ENCODE data around the gene HOXC12.
A peak's percentile ranks its signal among the peaks of the same experiment; 100 is the strongest.

HOXC12 gene

DNA sequence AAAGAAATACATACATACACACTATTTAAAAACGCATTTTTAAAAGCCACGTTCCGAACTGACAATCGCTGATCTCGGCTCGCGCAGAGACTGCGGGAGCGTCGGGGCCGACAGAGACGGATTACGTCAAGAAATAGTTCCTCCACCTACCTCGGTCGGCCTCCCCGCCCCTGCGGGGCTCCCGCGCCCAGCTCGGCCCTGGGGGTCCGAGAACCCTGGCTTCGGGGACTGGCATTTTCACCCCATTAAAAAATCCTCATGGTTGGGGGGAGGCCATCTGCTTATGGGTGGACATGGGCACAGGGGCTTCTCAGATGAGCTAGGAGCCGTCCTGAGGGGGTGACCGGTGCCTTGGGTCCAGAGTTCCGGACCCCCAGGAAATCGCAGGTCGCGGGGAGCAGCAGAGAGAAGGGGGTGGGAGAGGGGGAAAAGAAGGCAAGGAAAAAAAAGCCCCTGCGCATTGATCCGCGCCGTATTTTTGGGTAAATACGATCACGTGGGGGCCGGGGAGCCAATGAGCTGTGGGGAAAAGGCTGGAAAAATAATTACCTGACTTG is 44.9 kb downstream of the HOXC12 start (continued):
- TF ChIP-seq YY2 (tag by site-specific recombination; IDR thresholded peaks at IDR 0.05) (no peak), ZNF670 (tag by site-specific recombination; IDR thresholded peaks at IDR 0.05; ENCODE audit: low read depth) (no peak), ZBTB17 (tag by site-specific recombination; IDR thresholded peaks at IDR 0.05) (peak; percentile 73), WT1 (tag by site-specific recombination; IDR thresholded peaks at IDR 0.05) (peak; percentile 21), KLF9 (tag by site-specific recombination; IDR thresholded peaks at IDR 0.05; ENCODE audit: low read depth) (peak; percentile 30; the same call in 1 of the 2 replicates), ZNF169 (tag by site-specific recombination; IDR thresholded peaks at IDR 0.05) (no peak), ZBTB48 (tag by site-specific recombination; IDR thresholded peaks at IDR 0.05) (peak; percentile 43; the same call in 1 of the 2 replicates), SETDB1 (IDR thresholded peaks at IDR 0.05; ENCODE audit: insufficient read length, low read length) (no peak), ZNF514 (tag by site-specific recombination; IDR thresholded peaks at IDR 0.05) (no peak), ZNF510 (tag by site-specific recombination; IDR thresholded peaks at IDR 0.05; ENCODE audit: insufficient replicate concordance) (no peak), ZEB2 (tag by site-specific recombination; IDR thresholded peaks at IDR 0.05) (peak; percentile 71), ZNF560 (tag by site-specific recombination; IDR thresholded peaks at IDR 0.05; ENCODE audit: borderline replicate concordance) (no peak), ZNF624 (tag by site-specific recombination; IDR thresholded peaks at IDR 0.05) (no peak), OVOL3 (tag by site-specific recombination; IDR thresholded peaks at IDR 0.05) (no peak), HOXA7 (CRISPR knock-in tag; IDR thresholded peaks at IDR 0.05; ENCODE audit: borderline replicate concordance) (no peak), SP2 (tag by site-specific recombination; IDR thresholded peaks at IDR 0.05) (peak; percentile 50), ZNF335 (tag by site-specific recombination; conservative IDR thresholded peaks at IDR 0.05) (no peak; the same call in 1 of the 2 replicates), ZNF211 (tag by site-specific recombination; IDR thresholded peaks at IDR 0.05; ENCODE audit: low read depth) (no peak), BCL11A (tag by site-specific recombination; IDR thresholded peaks at IDR 0.05; ENCODE audit: low read depth) (peak; percentile 68; the same call in 1 of the 2 replicates), ZBTB1 (tag by site-specific recombination; IDR thresholded peaks at IDR 0.05) (no peak)
- TF ChIP-seq, protein P1, sequence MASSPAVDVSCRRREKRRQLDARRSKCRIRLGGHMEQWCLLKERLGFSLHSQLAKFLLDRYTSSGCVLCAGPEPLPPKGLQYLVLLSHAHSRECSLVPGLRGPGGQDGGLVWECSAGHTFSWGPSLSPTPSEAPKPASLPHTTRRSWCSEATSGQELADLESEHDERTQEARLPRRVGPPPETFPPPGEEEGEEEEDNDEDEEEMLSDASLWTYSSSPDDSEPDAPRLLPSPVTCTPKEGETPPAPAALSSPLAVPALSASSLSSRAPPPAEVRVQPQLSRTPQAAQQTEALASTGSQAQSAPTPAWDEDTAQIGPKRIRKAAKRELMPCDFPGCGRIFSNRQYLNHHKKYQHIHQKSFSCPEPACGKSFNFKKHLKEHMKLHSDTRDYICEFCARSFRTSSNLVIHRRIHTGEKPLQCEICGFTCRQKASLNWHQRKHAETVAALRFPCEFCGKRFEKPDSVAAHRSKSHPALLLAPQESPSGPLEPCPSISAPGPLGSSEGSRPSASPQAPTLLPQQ (tag by site-specific recombination; IDR thresholded peaks at IDR 0.05), result no peak
- TF ChIP-seq, protein P2, sequence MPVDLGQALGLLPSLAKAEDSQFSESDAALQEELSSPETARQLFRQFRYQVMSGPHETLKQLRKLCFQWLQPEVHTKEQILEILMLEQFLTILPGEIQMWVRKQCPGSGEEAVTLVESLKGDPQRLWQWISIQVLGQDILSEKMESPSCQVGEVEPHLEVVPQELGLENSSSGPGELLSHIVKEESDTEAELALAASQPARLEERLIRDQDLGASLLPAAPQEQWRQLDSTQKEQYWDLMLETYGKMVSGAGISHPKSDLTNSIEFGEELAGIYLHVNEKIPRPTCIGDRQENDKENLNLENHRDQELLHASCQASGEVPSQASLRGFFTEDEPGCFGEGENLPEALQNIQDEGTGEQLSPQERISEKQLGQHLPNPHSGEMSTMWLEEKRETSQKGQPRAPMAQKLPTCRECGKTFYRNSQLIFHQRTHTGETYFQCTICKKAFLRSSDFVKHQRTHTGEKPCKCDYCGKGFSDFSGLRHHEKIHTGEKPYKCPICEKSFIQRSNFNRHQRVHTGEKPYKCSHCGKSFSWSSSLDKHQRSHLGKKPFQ (tag by site-specific recombination; IDR thresholded peaks at IDR 0.05), result no peak
- TF ChIP-seq, protein P3, sequence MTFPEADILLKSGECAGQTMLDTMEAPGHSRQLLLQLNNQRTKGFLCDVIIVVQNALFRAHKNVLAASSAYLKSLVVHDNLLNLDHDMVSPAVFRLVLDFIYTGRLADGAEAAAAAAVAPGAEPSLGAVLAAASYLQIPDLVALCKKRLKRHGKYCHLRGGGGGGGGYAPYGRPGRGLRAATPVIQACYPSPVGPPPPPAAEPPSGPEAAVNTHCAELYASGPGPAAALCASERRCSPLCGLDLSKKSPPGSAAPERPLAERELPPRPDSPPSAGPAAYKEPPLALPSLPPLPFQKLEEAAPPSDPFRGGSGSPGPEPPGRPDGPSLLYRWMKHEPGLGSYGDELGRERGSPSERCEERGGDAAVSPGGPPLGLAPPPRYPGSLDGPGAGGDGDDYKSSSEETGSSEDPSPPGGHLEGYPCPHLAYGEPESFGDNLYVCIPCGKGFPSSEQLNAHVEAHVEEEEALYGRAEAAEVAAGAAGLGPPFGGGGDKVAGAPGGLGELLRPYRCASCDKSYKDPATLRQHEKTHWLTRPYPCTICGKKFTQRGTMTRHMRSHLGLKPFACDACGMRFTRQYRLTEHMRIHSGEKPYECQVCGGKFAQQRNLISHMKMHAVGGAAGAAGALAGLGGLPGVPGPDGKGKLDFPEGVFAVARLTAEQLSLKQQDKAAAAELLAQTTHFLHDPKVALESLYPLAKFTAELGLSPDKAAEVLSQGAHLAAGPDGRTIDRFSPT (tag by site-specific recombination; IDR thresholded peaks at IDR 0.05), result peak; percentile 69; the same call in 1 of the 2 replicates
- TF ChIP-seq, protein P4, sequence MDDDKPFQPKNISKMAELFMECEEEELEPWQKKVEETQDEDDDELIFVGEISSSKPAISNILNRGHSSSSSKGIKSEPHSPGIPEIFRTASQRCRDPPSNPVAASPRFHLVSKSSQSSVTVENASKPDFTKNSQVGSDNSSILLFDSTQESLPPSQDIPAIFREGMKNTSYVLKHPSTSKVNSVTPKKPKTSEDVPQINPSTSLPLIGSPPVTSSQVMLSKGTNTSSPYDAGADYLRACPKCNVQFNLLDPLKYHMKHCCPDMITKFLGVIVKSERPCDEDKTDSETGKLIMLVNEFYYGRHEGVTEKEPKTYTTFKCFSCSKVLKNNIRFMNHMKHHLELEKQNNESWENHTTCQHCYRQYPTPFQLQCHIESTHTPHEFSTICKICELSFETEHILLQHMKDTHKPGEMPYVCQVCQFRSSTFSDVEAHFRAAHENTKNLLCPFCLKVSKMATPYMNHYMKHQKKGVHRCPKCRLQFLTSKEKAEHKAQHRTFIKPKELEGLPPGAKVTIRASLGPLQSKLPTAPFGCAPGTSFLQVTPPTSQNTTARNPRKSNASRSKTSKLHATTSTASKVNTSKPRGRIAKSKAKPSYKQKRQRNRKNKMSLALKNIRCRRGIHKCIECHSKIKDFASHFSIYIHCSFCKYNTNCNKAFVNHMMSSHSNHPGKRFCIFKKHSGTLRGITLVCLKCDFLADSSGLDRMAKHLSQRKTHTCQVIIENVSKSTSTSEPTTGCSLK (tag by site-specific recombination; IDR thresholded peaks at IDR 0.05), result no peak
- TF ChIP-seq, protein P5, sequence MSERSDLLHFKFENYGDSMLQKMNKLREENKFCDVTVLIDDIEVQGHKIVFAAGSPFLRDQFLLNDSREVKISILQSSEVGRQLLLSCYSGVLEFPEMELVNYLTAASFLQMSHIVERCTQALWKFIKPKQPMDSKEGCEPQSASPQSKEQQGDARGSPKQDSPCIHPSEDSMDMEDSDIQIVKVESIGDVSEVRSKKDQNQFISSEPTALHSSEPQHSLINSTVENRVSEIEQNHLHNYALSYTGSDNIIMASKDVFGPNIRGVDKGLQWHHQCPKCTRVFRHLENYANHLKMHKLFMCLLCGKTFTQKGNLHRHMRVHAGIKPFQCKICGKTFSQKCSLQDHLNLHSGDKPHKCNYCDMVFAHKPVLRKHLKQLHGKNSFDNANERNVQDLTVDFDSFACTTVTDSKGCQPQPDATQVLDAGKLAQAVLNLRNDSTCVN (tag by site-specific recombination; optimal IDR thresholded peaks at IDR 0.05), result no peak
- TF ChIP-seq, protein P6, sequence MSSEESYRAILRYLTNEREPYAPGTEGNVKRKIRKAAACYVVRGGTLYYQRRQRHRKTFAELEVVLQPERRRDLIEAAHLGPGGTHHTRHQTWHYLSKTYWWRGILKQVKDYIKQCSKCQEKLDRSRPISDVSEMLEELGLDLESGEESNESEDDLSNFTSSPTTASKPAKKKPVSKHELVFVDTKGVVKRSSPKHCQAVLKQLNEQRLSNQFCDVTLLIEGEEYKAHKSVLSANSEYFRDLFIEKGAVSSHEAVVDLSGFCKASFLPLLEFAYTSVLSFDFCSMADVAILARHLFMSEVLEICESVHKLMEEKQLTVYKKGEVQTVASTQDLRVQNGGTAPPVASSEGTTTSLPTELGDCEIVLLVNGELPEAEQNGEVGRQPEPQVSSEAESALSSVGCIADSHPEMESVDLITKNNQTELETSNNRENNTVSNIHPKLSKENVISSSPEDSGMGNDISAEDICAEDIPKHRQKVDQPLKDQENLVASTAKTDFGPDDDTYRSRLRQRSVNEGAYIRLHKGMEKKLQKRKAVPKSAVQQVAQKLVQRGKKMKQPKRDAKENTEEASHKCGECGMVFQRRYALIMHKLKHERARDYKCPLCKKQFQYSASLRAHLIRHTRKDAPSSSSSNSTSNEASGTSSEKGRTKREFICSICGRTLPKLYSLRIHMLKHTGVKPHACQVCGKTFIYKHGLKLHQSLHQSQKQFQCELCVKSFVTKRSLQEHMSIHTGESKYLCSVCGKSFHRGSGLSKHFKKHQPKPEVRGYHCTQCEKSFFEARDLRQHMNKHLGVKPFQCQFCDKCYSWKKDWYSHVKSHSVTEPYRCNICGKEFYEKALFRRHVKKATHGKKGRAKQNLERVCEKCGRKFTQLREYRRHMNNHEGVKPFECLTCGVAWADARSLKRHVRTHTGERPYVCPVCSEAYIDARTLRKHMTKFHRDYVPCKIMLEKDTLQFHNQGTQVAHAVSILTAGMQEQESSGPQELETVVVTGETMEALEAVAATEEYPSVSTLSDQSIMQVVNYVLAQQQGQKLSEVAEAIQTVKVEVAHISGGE (tag by site-specific recombination; conservative IDR thresholded peaks at IDR 0.05; ENCODE audit: low read depth), result no peak
- TF ChIP-seq, protein P7, sequence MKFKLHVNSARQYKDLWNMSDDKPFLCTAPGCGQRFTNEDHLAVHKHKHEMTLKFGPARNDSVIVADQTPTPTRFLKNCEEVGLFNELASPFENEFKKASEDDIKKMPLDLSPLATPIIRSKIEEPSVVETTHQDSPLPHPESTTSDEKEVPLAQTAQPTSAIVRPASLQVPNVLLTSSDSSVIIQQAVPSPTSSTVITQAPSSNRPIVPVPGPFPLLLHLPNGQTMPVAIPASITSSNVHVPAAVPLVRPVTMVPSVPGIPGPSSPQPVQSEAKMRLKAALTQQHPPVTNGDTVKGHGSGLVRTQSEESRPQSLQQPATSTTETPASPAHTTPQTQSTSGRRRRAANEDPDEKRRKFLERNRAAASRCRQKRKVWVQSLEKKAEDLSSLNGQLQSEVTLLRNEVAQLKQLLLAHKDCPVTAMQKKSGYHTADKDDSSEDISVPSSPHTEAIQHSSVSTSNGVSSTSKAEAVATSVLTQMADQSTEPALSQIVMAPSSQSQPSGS (tag by site-specific recombination; IDR thresholded peaks at IDR 0.05; ENCODE audit: low read depth), result peak; percentile 84

Data from HEK293 (cell line).